Measurements from ENCODE around the gene NAV3.
"Not testable (repeated sequence)": the region's sequence is repeated elsewhere in the genome, so short reads cannot be mapped to it uniquely, and the experiment has no call there.

NAV3 gene

GRCh38 chr12:78240827-78241226 lies 410.1 kb downstream of the NAV3 start:
- Histone ChIP-seq H3K4me3 (ENCODE audit: low read depth, low read length) (no peak overlapping the region), H3K9me3 (ENCODE audit: control insufficient read depth, insufficient read depth, low read length) (no peaks in the 10 kb centered on the region), H3K27me3 (ENCODE audit: control insufficient read depth, insufficient read depth, low read length) (no peaks in the 10 kb centered on the region), H3K36me3 (ENCODE audit: control insufficient read depth, insufficient read depth, low read length) (no peaks in the 10 kb centered on the region), H3K4me1 (ENCODE audit: control insufficient read depth, insufficient read depth, low read length) (peaks cover 12% of the 10 kb centered on the region), H3K9ac (ENCODE audit: low read depth, low read length) (no peak overlapping the region)

GRCh38 chr12:78241446-78241845 lies 410.8 kb downstream of the NAV3 start:
- no peaks in the 10 kb centered on the region for H3K9me3 ChIP-seq (ENCODE audit: control insufficient read depth, insufficient read depth, low read length)
- H3K9ac ChIP-seq (ENCODE audit: low read depth, low read length) = no peak overlapping the region
- H3K4me1 ChIP-seq (ENCODE audit: control insufficient read depth, insufficient read depth, low read length) = peaks cover 12% of the 10 kb centered on the region
- no peaks in the 10 kb centered on the region for H3K36me3 ChIP-seq (ENCODE audit: control insufficient read depth, insufficient read depth, low read length)
- H3K27me3 ChIP-seq (ENCODE audit: control insufficient read depth, insufficient read depth, low read length) = no peaks in the 10 kb centered on the region
- H3K4me3 ChIP-seq (ENCODE audit: low read depth, low read length) = no peak overlapping the region

DNA sequence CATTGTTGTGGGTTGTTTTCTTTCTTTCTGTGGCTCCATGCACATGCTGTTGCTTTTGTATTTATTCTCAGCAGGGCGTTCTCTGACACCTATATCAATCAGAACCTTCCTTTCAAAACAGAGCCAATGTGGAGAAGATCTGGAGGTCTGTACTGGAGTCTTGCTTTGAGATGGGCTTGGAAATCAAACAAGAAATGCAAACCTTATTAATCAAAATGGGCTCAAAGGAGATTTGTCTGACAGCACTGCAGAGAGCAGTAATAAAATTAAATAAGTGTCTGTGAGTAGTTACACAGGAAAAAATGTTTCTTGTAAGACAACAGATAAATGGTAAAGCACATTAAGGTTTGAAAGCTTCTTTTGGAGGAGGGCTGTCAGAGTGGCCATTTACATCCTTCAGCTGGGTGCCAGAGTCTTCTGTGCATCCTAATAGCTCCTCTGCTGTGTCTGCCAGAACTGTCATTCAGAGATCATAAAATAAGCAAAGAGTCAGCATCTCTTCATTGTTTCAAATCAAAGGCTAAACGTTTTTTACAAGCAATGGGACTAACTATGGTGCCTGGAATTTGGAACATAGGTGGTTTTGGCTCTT lies 414.3 kb downstream of the NAV3 start:
- H3K4me3 ChIP-seq (ENCODE audit: low read depth, low read length) = no peak overlapping the region
- H3K9me3 ChIP-seq (ENCODE audit: control insufficient read depth, insufficient read depth, low read length) = no peaks in the 10 kb centered on the region
- no peak overlapping the region for H3K9ac ChIP-seq (ENCODE audit: low read depth, low read length)
- H3K36me3 ChIP-seq (ENCODE audit: control insufficient read depth, insufficient read depth, low read length) = no peaks in the 10 kb centered on the region
- no peaks in the 10 kb centered on the region for H3K27me3 ChIP-seq (ENCODE audit: control insufficient read depth, insufficient read depth, low read length)
- peaks cover 12% of the 10 kb centered on the region for H3K4me1 ChIP-seq (ENCODE audit: control insufficient read depth, insufficient read depth, low read length)

- Histone ChIP-seq H3K4me3 (ENCODE audit: low read depth, low read length) (no peak overlapping the region), H3K9me3 (ENCODE audit: control insufficient read depth, insufficient read depth, low read length) (no peaks in the 10 kb centered on the region), H3K27me3 (ENCODE audit: control insufficient read depth, insufficient read depth, low read length) (no peaks in the 10 kb centered on the region), H3K4me1 (ENCODE audit: control insufficient read depth, insufficient read depth, low read length) (peaks cover 12% of the 10 kb centered on the region), H3K9ac (ENCODE audit: low read depth, low read length) (no peak overlapping the region), H3K36me3 (ENCODE audit: control insufficient read depth, insufficient read depth, low read length) (no peaks in the 10 kb centered on the region)
Observed at GRCh38 chr12:78248321-78248720, 417.6 kb downstream of the NAV3 start.

DNA sequence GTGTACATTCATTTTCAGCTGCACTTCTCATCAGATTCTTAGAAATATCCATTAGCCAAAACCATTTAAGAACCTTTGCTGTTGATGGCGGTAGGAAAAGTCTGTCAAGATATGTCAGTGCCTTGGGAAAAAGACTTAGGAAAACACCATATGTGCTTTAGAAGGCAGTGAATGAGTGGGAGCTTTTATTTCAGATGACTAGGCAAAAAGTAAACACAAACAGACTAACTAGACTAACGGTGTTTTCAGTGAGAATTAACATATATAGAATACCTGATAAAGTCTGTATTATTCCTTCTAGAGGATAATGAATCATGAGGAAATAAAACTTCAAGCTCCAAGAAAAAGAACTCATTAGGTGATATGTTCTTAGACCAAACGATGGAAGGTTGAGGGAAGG lies 418.9 kb downstream of the NAV3 start:
- Histone ChIP-seq H3K4me3 (ENCODE audit: low read depth, low read length) (no peak overlapping the region), H3K9ac (ENCODE audit: low read depth, low read length) (no peak overlapping the region), H3K4me1 (ENCODE audit: control insufficient read depth, insufficient read depth, low read length) (peaks cover 6% of the 10 kb centered on the region), H3K36me3 (ENCODE audit: control insufficient read depth, insufficient read depth, low read length) (no peaks in the 10 kb centered on the region), H3K27me3 (ENCODE audit: control insufficient read depth, insufficient read depth, low read length) (no peaks in the 10 kb centered on the region), H3K9me3 (ENCODE audit: control insufficient read depth, insufficient read depth, low read length) (no peaks in the 10 kb centered on the region)

GRCh38 chr12:78257662-78258061 lies 427.0 kb downstream of the NAV3 start:
- H3K36me3 ChIP-seq (ENCODE audit: control insufficient read depth, insufficient read depth, low read length); H3K4me1 ChIP-seq (ENCODE audit: control insufficient read depth, insufficient read depth, low read length); H3K9ac ChIP-seq (ENCODE audit: low read depth, low read length); H3K4me3 ChIP-seq (ENCODE audit: low read depth, low read length); H3K27me3 ChIP-seq (ENCODE audit: control insufficient read depth, insufficient read depth, low read length): not testable (repeated sequence)
- H3K9me3 ChIP-seq (ENCODE audit: control insufficient read depth, insufficient read depth, low read length) = peaks cover 11% of the 10 kb centered on the region

DNA sequence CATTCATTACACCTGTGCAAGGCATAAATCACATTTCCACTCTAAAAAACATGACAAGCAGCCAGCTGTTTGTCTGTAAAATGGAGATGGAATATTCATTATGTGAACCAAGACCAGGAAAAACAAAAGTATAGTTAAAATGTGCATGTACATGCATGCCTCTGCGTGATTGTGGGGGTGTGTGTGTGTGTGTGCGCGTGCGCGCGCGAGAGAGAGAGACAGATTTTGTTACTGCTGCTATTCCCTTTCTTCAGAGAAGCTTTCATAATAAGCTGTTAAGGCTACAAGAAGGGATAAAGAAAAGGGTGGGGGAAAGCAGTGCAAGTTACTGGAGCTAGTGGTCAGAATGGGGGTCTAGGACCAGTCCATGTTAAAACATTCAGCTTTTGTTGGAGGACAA lies 430.3 kb downstream of the NAV3 start:
- no peaks in the 10 kb centered on the region for H3K27me3 ChIP-seq (ENCODE audit: control insufficient read depth, insufficient read depth, low read length)
- no peak overlapping the region for H3K9ac ChIP-seq (ENCODE audit: low read depth, low read length)
- H3K36me3 ChIP-seq (ENCODE audit: control insufficient read depth, insufficient read depth, low read length) = no peaks in the 10 kb centered on the region
- no peak overlapping the region for H3K4me3 ChIP-seq (ENCODE audit: low read depth, low read length)
- peaks cover 11% of the 10 kb centered on the region for H3K9me3 ChIP-seq (ENCODE audit: control insufficient read depth, insufficient read depth, low read length)
- H3K4me1 ChIP-seq (ENCODE audit: control insufficient read depth, insufficient read depth, low read length) = no peaks in the 10 kb centered on the region

GRCh38 chr12:78261901-78262300 lies 431.2 kb downstream of the NAV3 start:
- no peaks in the 10 kb centered on the region for H3K4me1 ChIP-seq (ENCODE audit: control insufficient read depth, insufficient read depth, low read length)
- H3K9ac ChIP-seq (ENCODE audit: low read depth, low read length) = no peak overlapping the region
- no peak overlapping the region for H3K4me3 ChIP-seq (ENCODE audit: low read depth, low read length)
- H3K36me3 ChIP-seq (ENCODE audit: control insufficient read depth, insufficient read depth, low read length) = no peaks in the 10 kb centered on the region
- no peaks in the 10 kb centered on the region for H3K27me3 ChIP-seq (ENCODE audit: control insufficient read depth, insufficient read depth, low read length)
- peaks cover 11% of the 10 kb centered on the region for H3K9me3 ChIP-seq (ENCODE audit: control insufficient read depth, insufficient read depth, low read length)
